Tibial artery (tissue), 4 donors: Measurements from ENCODE around the gene PCDHGC3.
A peak's percentile ranks its signal among the peaks of the same experiment; 100 is the strongest.

Experiments used
- DNase-seq, 2 donors: peaks; one replicate each; pipeline ENCODE4 v3.0.0-alpha.2; 2019
- H3K27ac ChIP-seq, 2 donors: fragments of 200-600 bp; sonication (generic) in 1 of 2; 1 replicate in 1 of 2; 2 replicates in 1 of 2; pipeline ENCODE4 v1.5.1; 2018 to 2019; ENCODE audit warnings: mild to moderate bottlenecking in 1 of 2
- H3K27me3 ChIP-seq, 2 donors: fragments of 200-600 bp; sonication (generic) in 1 of 2; one replicate each; pipeline versions ENCODE4 v1.5.1 to v1.6.0; 2016 to 2019
- H3K36me3 ChIP-seq, 3 donors: fragments of 200-600 bp; sonication (generic) in 2 of 3; one replicate each; pipeline ENCODE4 v1.5.1; 2016 to 2019; ENCODE audit warnings: mild to moderate bottlenecking in 2 of 3
- H3K4me1 ChIP-seq, 4 donors: fragments of 200-600 bp; sonication (generic) in 2 of 4; 1 replicate in 3 of 4; 2 replicates in 1 of 4; pipeline ENCODE4 v1.5.1; 2016 to 2019
- H3K4me3 ChIP-seq, 2 donors: fragments of 200-600 bp; sonication (generic) in 1 of 2; 1 replicate in 1 of 2; 2 replicates in 1 of 2; pipeline ENCODE4 v1.5.1; 2018 to 2019; ENCODE audit warnings: mild to moderate bottlenecking in 2 of 2
- H3K9me3 ChIP-seq, 3 donors: fragments of 200-600 bp; sonication (generic) in 1 of 3; one replicate each; pipeline ENCODE4 v1.5.1; 2016 to 2019
- intact Hi-C: fragments of 100-400 bp; cut with DNase I; formaldehyde crosslinking; loops from one replicate; pipeline ENCODE4 v1.15.0; 2023; ENCODE audit warnings: low total_unique reads
- TF ChIP-seq, protein P1 (sequence below), 2 experiments: fragments of 200-600 bp in 1 of 2; fragments of 450-650 bp in 1 of 2; IDR thresholded peaks; one replicate each; pipeline ENCODE4 v1.5.1; 2017 to 2019; ENCODE audit warnings: antibody characterized with exemption in 2 of 2, mild to moderate bottlenecking in 1 of 2, moderate library complexity in 1 of 2

Gene PCDHGC3

GRCh38 chr5:141510160-141510559 lies 34.4 kb downstream of the PCDHGC3 start:
- Histone ChIP-seq H3K4me1 (peaks cover 0 to 68% (median 51%) of the 10 kb centered on the region in 4 donors), H3K27me3 (no peaks in the 10 kb centered on the region), H3K27ac (peak overlapping the region; percentile 91 to 95), H3K9me3 (no peaks in the 10 kb centered on the region), H3K4me3 (no peak overlapping the region), H3K36me3 (peaks cover 0 to 27% (median 7%) of the 10 kb centered on the region in 3 donors)
- TF ChIP-seq, protein P1, sequence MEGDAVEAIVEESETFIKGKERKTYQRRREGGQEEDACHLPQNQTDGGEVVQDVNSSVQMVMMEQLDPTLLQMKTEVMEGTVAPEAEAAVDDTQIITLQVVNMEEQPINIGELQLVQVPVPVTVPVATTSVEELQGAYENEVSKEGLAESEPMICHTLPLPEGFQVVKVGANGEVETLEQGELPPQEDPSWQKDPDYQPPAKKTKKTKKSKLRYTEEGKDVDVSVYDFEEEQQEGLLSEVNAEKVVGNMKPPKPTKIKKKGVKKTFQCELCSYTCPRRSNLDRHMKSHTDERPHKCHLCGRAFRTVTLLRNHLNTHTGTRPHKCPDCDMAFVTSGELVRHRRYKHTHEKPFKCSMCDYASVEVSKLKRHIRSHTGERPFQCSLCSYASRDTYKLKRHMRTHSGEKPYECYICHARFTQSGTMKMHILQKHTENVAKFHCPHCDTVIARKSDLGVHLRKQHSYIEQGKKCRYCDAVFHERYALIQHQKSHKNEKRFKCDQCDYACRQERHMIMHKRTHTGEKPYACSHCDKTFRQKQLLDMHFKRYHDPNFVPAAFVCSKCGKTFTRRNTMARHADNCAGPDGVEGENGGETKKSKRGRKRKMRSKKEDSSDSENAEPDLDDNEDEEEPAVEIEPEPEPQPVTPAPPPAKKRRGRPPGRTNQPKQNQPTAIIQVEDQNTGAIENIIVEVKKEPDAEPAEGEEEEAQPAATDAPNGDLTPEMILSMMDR (IDR thresholded peaks at IDR 0.05), result no peak
- intact Hi-C loops, result loop anchor here (5.0 to 10.0 kb wide), 3 partner anchors 33 to 1105 kb away; partner anchors contain the start of genes ANKHD1 and PCDHGC3
- DNase-seq, result no peak

GRCh38 chr5:141510850-141511601 lies 35.3 kb downstream of the PCDHGC3 start:
- Histone ChIP-seq H3K4me1 (peaks cover 0 to 77% (median 60%) of the 10 kb centered on the region in 4 donors), H3K4me3 (no peak overlapping the region), H3K36me3 (peaks cover 0 to 24% (median 6%) of the 10 kb centered on the region in 3 donors), H3K27ac (peak overlapping the region; percentile 91 to 95), H3K9me3 (no peaks in the 10 kb centered on the region), H3K27me3 (no peaks in the 10 kb centered on the region)
- TF ChIP-seq, protein P1 (IDR thresholded peaks at IDR 0.05), result no peak
- no peak for DNase-seq
- intact Hi-C loops, result loop anchor here (5.0 to 10.0 kb wide), 3 partner anchors 34 to 1106 kb away; partner anchors contain the start of genes ANKHD1 and PCDHGC3

DNA sequence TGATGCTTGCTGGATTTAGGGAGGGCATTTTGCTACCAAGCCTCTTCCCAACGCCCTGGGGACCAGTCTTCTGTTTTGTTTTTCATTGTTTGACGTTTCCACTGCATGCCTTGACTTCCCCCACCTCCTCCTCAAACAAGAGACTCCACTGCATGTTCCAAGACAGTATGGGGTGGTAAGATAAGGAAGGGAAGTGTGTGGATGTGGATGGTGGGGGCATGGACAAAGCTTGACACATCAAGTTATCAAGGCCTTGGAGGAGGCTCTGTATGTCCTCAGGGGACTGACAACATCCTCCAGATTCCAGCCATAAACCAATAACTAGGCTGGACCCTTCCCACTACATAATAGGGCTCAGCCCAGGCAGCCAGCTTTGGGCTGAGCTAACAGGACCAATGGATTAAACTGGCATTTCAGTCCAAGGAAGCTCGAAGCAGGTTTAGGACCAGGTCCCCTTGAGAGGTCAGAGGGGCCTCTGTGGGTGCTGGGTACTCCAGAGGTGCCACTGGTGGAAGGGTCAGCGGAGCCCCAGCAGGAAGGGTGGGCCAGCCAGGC lies 36.1 kb downstream of the PCDHGC3 start:
- H3K36me3 ChIP-seq, result peaks cover 0 to 30% (median 12%) of the 10 kb centered on the region in 3 donors
- H3K9me3 ChIP-seq, result no peaks in the 10 kb centered on the region
- no peak for DNase-seq
- H3K4me1 ChIP-seq, result peaks cover 0 to 80% (median 61%) of the 10 kb centered on the region in 4 donors
- TF ChIP-seq, protein P1 (IDR thresholded peaks at IDR 0.05), result no peak
- intact Hi-C loops, result loop anchor here (5.0 to 10.0 kb wide), 3 partner anchors 35 to 1107 kb away; partner anchors contain the start of genes ANKHD1 and PCDHGC3
- H3K27me3 ChIP-seq, result no peaks in the 10 kb centered on the region
- H3K27ac ChIP-seq, result peak overlapping the region; percentile 91 to 95
- H3K4me3 ChIP-seq, result peak overlapping the region in 1 of 2 donors; percentile 71

GRCh38 chr5:141512390-141512910 lies 36.7 kb downstream of the PCDHGC3 start:
- H3K36me3 ChIP-seq, result peaks cover 0 to 32% (median 12%) of the 10 kb centered on the region in 3 donors
- TF ChIP-seq, protein P1 (IDR thresholded peaks at IDR 0.05), result peak; percentile 77 to 87
- no peaks in the 10 kb centered on the region for H3K9me3 ChIP-seq
- peak overlapping the region; percentile 91 to 95 for H3K27ac ChIP-seq
- intact Hi-C loops, result loop anchor here (5.0 to 10.0 kb wide), 3 partner anchors 35 to 1108 kb away; partner anchors contain the start of genes ANKHD1 and PCDHGC3
- H3K27me3 ChIP-seq, result no peaks in the 10 kb centered on the region
- peaks cover 0 to 74% (median 56%) of the 10 kb centered on the region in 4 donors for H3K4me1 ChIP-seq
- H3K4me3 ChIP-seq, result peak overlapping the region; percentile 66 to 71
- peak; percentile 87 to 92 for DNase-seq

GRCh38 chr5:141512911-141513626 lies 37.3 kb downstream of the PCDHGC3 start:
- DNase-seq, result peak; percentile 48 to 76
- peak overlapping the region; percentile 91 to 95 for H3K27ac ChIP-seq
- H3K36me3 ChIP-seq, result peaks cover 0 to 32% (median 12%) of the 10 kb centered on the region in 3 donors
- no peaks in the 10 kb centered on the region for H3K27me3 ChIP-seq
- TF ChIP-seq, protein P1 (IDR thresholded peaks at IDR 0.05), result no peak
- H3K4me1 ChIP-seq, result peaks cover 0 to 68% (median 49%) of the 10 kb centered on the region in 4 donors
- H3K4me3 ChIP-seq, result peak overlapping the region; percentile 66 to 71
- no peaks in the 10 kb centered on the region for H3K9me3 ChIP-seq
- intact Hi-C loops, result loop anchor here (5.0 to 10.0 kb wide), 3 partner anchors 36 to 1108 kb away; partner anchors contain the start of genes ANKHD1 and PCDHGC3
